NCI-H1930 (cell line): ENCODE data around the gene LACTBL1.

Experiments
- DNase-seq, 2 experiments: peaks; one replicate each; lab custom pipeline; 2025; lab: John Stamatoyannopoulos, UW

LACTBL1 gene

DNA sequence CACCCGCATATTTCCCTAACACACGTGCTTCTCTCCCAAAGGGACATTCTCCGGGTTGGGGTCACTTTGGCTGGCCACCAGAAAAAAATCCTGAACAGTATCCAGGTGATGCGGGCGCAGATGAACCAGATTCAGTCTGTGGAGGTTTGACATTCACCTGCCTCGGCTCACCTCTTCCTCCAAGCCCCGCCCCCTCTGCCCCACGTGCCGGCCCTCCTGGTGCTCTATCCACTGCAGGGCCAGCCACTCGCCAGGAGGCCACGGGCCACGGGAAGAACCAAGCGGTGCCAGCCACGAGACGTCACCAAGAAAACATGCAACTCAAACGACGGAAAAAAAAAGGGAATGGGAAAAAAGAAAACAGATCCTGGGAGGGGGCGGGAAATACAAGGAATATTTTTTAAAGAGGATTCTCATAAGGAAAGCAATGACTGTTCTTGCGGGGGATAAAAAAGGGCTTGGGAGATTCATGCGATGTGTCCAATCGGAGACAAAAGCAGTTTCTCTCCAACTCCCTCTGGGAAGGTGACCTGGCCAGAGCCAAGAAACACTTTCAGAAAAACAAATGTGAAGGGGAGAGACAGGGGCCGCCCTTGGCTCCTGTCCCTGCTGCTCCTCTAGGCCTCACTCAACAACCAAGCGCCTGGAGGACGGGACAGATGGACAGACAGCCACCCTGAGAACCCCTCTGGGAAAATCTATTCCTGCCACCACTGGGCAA lies 59.1 kb downstream of the LACTBL1 start:
- no peak for DNase-seq

DNA sequence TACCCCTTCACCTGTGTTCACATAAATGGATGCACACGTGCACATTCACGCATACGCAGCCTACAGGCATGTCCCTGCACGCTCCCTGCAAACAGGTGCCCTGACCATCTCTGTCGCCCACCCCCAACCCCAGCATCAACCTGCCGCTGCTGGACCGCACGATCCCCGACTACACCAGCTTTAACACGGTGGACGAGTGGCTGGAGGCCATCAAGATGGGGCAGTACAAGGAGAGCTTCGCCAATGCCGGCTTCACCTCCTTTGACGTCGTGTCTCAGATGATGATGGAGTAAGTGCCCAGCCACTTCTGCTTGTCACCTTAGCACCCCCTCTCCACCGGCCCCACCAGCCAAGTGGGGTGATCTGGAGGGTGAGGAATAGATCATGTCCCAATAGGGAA lies 60.4 kb downstream of the LACTBL1 start:
- DNase-seq: no peak

DNA sequence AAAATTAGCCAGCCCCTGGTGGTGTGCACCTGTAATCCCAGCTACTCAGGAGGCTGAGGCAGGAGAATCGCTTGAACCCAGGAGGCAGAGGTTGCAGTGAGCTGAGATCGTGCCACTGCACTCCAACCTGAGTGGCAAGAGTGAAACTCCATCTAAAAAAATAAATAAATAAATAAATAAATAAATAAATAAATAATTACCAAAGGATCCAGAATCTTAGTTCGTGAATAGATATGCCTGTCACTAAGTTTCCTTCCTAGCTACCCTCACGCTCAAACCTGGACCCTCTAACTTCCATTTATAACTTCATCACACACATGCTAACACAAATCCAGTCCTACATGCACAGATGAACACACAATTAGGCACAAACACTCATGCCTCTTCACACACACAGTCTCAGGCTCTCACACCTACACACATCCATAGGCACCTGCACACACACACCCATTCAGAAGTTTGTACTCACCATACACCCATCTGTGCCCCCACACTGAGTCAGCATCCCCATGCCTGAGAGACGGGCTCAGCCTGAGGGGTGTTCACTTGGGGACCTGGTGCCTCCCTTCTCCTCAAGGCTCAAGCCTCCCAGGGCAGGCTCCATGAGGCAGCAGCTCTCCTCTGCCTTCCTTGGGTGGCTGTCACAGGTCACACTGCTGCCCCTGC lies 61.5 kb downstream of the LACTBL1 start:
- no peak for DNase-seq

DNA sequence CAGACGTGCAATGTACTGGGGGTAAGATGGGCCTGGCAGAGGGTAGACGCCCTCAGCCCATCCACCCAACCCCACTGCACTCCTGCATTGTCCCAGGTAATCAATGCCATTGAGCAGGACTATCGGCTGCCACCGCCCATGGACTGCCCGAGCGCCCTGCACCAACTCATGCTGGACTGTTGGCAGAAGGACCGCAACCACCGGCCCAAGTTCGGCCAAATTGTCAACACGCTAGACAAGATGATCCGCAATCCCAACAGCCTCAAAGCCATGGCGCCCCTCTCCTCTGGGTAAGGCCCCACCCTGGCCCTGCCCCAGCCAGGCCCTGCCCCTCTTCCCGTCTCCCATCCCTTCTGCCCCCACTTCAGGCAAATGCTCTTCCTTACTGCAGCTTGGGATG lies 62.4 kb downstream of the LACTBL1 start:
- no peak for DNase-seq

DNA sequence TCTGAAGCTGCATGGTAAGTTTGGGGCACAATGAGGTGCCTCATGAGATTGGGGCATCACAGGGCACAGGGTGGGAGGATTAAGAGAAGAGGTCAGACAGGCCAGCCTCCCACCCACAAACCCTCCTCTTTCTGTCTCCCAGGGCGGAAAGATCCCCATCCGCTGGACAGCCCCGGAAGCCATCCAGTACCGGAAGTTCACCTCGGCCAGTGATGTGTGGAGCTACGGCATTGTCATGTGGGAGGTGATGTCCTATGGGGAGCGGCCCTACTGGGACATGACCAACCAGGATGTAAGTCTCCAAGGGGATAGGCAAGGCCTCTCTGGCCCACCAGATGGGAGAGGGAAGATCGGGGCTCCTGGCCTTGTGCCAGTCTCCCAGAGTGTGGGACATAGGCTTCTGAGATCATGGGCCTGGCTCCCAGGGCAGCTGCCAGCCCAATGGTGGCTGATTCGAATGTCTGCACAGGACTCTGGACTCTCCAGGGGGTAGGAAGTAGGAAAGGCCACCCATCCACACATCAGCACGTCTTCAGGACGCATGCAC lies 63.7 kb downstream of the LACTBL1 start:
- DNase-seq: no peak

DNA sequence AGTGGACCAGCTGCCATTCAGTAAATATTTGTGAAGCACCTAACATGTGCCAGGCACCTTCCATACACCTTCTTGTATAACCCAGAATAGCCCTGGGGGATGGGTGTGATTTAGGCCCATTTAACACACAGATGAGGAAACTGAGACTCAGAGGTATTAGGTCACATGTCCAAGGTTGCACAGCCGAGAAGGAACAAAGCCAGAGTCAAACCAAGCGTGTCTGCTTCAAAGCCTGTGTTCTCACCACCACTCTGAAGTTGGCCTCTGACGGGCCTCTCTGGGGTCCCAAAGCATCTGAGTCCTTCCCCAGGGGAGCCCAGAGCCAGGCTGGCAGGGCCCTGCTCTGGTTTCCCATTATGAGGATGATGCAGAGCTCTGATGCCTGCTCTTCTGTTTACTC lies 65.1 kb downstream of the LACTBL1 start:
- DNase-seq: no peak

DNA sequence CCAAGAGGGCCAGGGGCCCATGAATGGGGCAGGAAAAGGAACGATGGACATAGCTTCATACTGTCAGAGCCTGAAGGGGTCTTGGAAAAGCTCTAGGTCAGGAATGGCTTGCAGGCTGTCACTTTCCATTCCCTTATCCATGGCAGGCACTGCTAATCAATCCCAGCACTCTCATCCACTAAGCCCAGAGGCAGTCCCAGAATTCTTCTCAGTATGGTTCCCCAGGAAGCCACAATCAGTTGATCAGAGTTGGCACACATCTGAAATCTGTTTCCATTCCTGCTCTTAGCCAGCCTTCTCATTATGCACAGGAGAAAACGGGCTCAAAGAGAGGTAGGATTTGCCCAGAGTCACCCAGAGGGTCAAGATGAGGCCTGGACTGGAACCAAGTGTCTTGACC lies 65.7 kb downstream of the LACTBL1 start:
- DNase-seq: no peak

DNA sequence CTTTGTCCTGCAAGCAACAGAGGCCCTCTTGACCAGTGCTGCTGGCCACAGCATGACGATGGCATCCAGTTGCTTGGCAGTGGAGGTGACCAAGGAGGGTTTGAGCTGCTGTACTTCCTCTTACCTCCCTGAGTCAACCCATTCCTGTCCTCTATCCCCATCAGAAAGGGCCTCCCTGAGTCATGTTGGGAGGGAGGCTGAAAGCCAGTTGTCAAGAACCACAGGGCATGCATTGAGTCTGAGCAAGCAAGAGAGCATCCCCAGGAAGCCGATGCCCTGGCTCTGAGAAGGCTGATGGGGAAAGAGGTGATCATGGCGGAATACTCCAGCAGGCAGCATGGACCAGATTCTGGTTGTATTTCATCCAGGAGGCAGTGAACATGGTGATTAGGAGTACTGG lies 69.6 kb downstream of the LACTBL1 start:
- DNase-seq: no peak
